Chondrocyte (in vitro differentiated cells): ENCODE data around the gene RANBP10. TPM values are rescaled to one million over a fixed set of nuclear protein-coding genes. Genes with fewer than 3 reads are reported as not detected.
A peak's percentile ranks its signal among the peaks of the same experiment; 100 is the strongest.

Experiments used
- DNase-seq: peaks from one replicate; pipeline ENCODE4 v3.0.0; 2021; ENCODE audit warnings: mixed read lengths, low spot score
- H3K27ac Mint-ChIP-seq: one replicate; pipeline ENCODE4 v1.8.0; 2021; ENCODE audit warnings: mild to moderate bottlenecking, moderate library complexity, mixed read lengths; ENCODE audit not compliant: unreplicated experiment
- H3K27me3 Mint-ChIP-seq: 2 replicates; pipeline ENCODE4 v1.8.0; 2021; ENCODE audit warnings: low read depth, mixed read lengths
- H3K36me3 Mint-ChIP-seq: 2 replicates; pipeline ENCODE4 v1.8.0; 2021; ENCODE audit warnings: low read depth, mixed read lengths
- H3K4me1 Mint-ChIP-seq: 2 replicates; pipeline ENCODE4 v1.8.0; 2021; ENCODE audit warnings: low read depth, mild to moderate bottlenecking, mixed read lengths
- H3K4me3 Mint-ChIP-seq: one replicate; pipeline ENCODE4 v1.8.0; 2021; ENCODE audit warnings: mild to moderate bottlenecking, moderate library complexity, mixed read lengths; ENCODE audit not compliant: unreplicated experiment
- H3K9me3 Mint-ChIP-seq: 2 replicates; pipeline ENCODE4 v1.8.0; 2021; ENCODE audit warnings: low read depth, mixed read lengths
- total RNA-seq: library from RNA; stranded (reverse); gene quantifications from 3 replicates; pipeline ENCODE4 v1.2.1, GENCODE V29; 2021
- TF ChIP-seq, protein P1 (sequence below): fragments of 200-600 bp; sonication (generic); IDR thresholded peaks from 2 replicates; pipeline ENCODE4 v1.5.0; 2021; ENCODE audit warnings: antibody characterized with exemption, mild to moderate bottlenecking, moderate library complexity

RANBP10 gene
- total RNA-seq, 1 donor from 2014 or later = 14.4 TPM

DNA sequence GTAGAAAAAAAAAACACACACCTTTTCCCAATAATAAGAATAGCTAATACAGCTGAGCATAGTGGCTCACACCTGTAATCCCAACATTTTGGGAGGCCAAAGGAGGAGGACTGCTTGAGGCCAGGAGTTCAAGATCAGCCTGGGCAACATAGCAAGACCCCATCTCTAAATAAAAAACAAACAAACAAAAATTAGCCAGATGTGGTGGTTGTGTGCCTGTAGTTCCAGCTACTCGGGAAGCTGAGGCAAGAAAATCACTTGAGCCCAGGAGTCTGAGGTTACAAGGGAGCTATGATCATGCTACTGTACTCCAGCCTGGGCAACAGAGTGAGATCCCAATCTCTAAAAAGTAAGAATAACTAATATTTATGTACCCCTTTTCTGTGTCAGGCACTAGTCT is 44.4 kb downstream of the RANBP10 start:
- Mint-ChIP-seq H3K27ac (no peak overlapping the region), H3K27me3 (no peaks in the 10 kb centered on the region), H3K9me3 (no peaks in the 10 kb centered on the region), H3K4me3 (no peak overlapping the region), H3K36me3 (peaks cover 4% of the 10 kb centered on the region), H3K4me1 (no peaks in the 10 kb centered on the region)
- TF ChIP-seq, protein P1, sequence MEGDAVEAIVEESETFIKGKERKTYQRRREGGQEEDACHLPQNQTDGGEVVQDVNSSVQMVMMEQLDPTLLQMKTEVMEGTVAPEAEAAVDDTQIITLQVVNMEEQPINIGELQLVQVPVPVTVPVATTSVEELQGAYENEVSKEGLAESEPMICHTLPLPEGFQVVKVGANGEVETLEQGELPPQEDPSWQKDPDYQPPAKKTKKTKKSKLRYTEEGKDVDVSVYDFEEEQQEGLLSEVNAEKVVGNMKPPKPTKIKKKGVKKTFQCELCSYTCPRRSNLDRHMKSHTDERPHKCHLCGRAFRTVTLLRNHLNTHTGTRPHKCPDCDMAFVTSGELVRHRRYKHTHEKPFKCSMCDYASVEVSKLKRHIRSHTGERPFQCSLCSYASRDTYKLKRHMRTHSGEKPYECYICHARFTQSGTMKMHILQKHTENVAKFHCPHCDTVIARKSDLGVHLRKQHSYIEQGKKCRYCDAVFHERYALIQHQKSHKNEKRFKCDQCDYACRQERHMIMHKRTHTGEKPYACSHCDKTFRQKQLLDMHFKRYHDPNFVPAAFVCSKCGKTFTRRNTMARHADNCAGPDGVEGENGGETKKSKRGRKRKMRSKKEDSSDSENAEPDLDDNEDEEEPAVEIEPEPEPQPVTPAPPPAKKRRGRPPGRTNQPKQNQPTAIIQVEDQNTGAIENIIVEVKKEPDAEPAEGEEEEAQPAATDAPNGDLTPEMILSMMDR = no peak
- no peak for DNase-seq

GRCh38 chr16:67760956-67761230 is 45.5 kb downstream of the RANBP10 start:
- H3K4me3 Mint-ChIP-seq = no peak overlapping the region
- peaks cover 4% of the 10 kb centered on the region for H3K36me3 Mint-ChIP-seq
- TF ChIP-seq, protein P1 = no peak
- no peaks in the 10 kb centered on the region for H3K9me3 Mint-ChIP-seq
- H3K27ac Mint-ChIP-seq = peak overlapping the region; percentile 49
- H3K4me1 Mint-ChIP-seq = no peaks in the 10 kb centered on the region
- no peak for DNase-seq
- no peaks in the 10 kb centered on the region for H3K27me3 Mint-ChIP-seq

GRCh38 chr16:67760206-67760955 is 46.0 kb downstream of the RANBP10 start:
- H3K27me3 Mint-ChIP-seq = no peaks in the 10 kb centered on the region
- TF ChIP-seq, protein P1 = no peak
- DNase-seq = no peak
- H3K9me3 Mint-ChIP-seq = no peaks in the 10 kb centered on the region
- H3K4me3 Mint-ChIP-seq = no peak overlapping the region
- H3K27ac Mint-ChIP-seq = no peak overlapping the region
- peaks cover 4% of the 10 kb centered on the region for H3K36me3 Mint-ChIP-seq
- no peaks in the 10 kb centered on the region for H3K4me1 Mint-ChIP-seq

GRCh38 chr16:67758966-67759365 is 47.4 kb downstream of the RANBP10 start:
- H3K4me3 Mint-ChIP-seq = no peak overlapping the region
- TF ChIP-seq, protein P1 = no peak
- peaks cover 5% of the 10 kb centered on the region for H3K36me3 Mint-ChIP-seq
- no peaks in the 10 kb centered on the region for H3K27me3 Mint-ChIP-seq
- no peak for DNase-seq
- H3K4me1 Mint-ChIP-seq = no peaks in the 10 kb centered on the region
- no peaks in the 10 kb centered on the region for H3K9me3 Mint-ChIP-seq
- no peak overlapping the region for H3K27ac Mint-ChIP-seq

DNA sequence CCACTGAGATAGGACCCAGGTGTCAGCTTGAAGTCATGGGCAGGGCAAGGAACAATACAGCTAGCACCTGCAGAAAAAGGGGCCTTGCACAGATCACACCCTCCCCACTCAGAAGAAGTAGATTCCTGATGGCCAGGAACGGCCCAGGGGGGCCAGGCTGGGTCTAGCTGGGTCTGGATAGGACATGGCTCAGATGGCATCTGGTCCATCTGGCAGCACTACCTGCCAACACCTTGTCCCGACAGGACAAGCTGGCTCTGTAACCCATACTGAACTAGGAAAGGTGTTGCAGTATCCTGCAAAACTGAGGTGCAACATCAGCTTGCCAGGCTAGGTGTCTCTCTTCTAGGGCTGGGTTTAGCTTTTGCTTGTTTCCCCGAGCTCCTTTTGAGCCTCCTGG is 48.4 kb downstream of the RANBP10 start:
- Mint-ChIP-seq H3K4me3 (no peak overlapping the region), H3K4me1 (no peaks in the 10 kb centered on the region), H3K9me3 (no peaks in the 10 kb centered on the region), H3K27me3 (no peaks in the 10 kb centered on the region), H3K27ac (no peak overlapping the region), H3K36me3 (peaks cover 8% of the 10 kb centered on the region)
- TF ChIP-seq, protein P1 = no peak
- no peak for DNase-seq
